Measurements from ENCODE around the gene C13orf42.

Gene C13orf42

GRCh38 chr13:51066091-51066831 is 44.8 kb downstream of the C13orf42 start:
- no peak overlapping the region for H3K4me3 Mint-ChIP-seq
- no peak overlapping the region for H3K27ac Mint-ChIP-seq
- H3K9me3 Mint-ChIP-seq, result no peaks in the 10 kb centered on the region
- H3K27me3 Mint-ChIP-seq (ENCODE audit: low read depth), result peaks cover 14% of the 10 kb centered on the region
- H3K36me3 Mint-ChIP-seq (ENCODE audit: low read depth), result no peaks in the 10 kb centered on the region
- H3K4me1 Mint-ChIP-seq (ENCODE audit: low read depth), result peaks cover 35% of the 10 kb centered on the region
- DNase-seq (ENCODE audit: low spot score), result no peak

- Mint-ChIP-seq H3K36me3 (ENCODE audit: low read depth) (no peaks in the 10 kb centered on the region), H3K4me1 (ENCODE audit: low read depth) (peaks cover 29% of the 10 kb centered on the region), H3K4me3 (no peak overlapping the region), H3K27ac (no peak overlapping the region), H3K27me3 (ENCODE audit: low read depth) (peaks cover 14% of the 10 kb centered on the region), H3K9me3 (no peaks in the 10 kb centered on the region)
- DNase-seq (ENCODE audit: low spot score), result no peak
Measured at GRCh38 chr13:51065372-51066090, 45.5 kb downstream of the C13orf42 start.

GRCh38 chr13:51064753-51065152 is 46.3 kb downstream of the C13orf42 start:
- Mint-ChIP-seq H3K27ac (no peak overlapping the region), H3K4me1 (ENCODE audit: low read depth) (peaks cover 22% of the 10 kb centered on the region), H3K4me3 (no peak overlapping the region), H3K27me3 (ENCODE audit: low read depth) (peaks cover 14% of the 10 kb centered on the region), H3K36me3 (ENCODE audit: low read depth) (no peaks in the 10 kb centered on the region), H3K9me3 (no peaks in the 10 kb centered on the region)
- no peak for DNase-seq (ENCODE audit: low spot score)

- DNase-seq (ENCODE audit: low spot score), result no peak
- Mint-ChIP-seq H3K9me3 (no peaks in the 10 kb centered on the region), H3K4me1 (ENCODE audit: low read depth) (peaks cover 17% of the 10 kb centered on the region), H3K27me3 (ENCODE audit: low read depth) (peaks cover 14% of the 10 kb centered on the region), H3K36me3 (ENCODE audit: low read depth) (no peaks in the 10 kb centered on the region), H3K4me3 (no peak overlapping the region), H3K27ac (no peak overlapping the region)
Measured at GRCh38 chr13:51063909-51064308, 47.2 kb downstream of the C13orf42 start.

GRCh38 chr13:51058461-51059167 is 52.5 kb downstream of the C13orf42 start:
- DNase-seq (ENCODE audit: low spot score), result no peak
- Mint-ChIP-seq H3K27ac (no peak overlapping the region), H3K4me3 (no peak overlapping the region), H3K4me1 (ENCODE audit: low read depth) (no peaks in the 10 kb centered on the region), H3K27me3 (ENCODE audit: low read depth) (peaks cover 10% of the 10 kb centered on the region), H3K9me3 (no peaks in the 10 kb centered on the region), H3K36me3 (ENCODE audit: low read depth) (no peaks in the 10 kb centered on the region)

- Mint-ChIP-seq H3K27ac (no peak overlapping the region), H3K9me3 (no peaks in the 10 kb centered on the region), H3K4me1 (ENCODE audit: low read depth) (no peaks in the 10 kb centered on the region), H3K36me3 (ENCODE audit: low read depth) (no peaks in the 10 kb centered on the region), H3K4me3 (no peak overlapping the region), H3K27me3 (ENCODE audit: low read depth) (peaks cover 8% of the 10 kb centered on the region)
- no peak for DNase-seq (ENCODE audit: low spot score)
Measured at GRCh38 chr13:51057906-51058305, 53.2 kb downstream of the C13orf42 start.

GRCh38 chr13:51057001-51057400 is 54.1 kb downstream of the C13orf42 start:
- H3K27ac Mint-ChIP-seq, result no peak overlapping the region
- no peak for DNase-seq (ENCODE audit: low spot score)
- no peak overlapping the region for H3K4me3 Mint-ChIP-seq
- H3K27me3 Mint-ChIP-seq (ENCODE audit: low read depth), result peaks cover 8% of the 10 kb centered on the region
- no peaks in the 10 kb centered on the region for H3K36me3 Mint-ChIP-seq (ENCODE audit: low read depth)
- no peaks in the 10 kb centered on the region for H3K4me1 Mint-ChIP-seq (ENCODE audit: low read depth)
- H3K9me3 Mint-ChIP-seq, result no peaks in the 10 kb centered on the region

- no peak for DNase-seq (ENCODE audit: low spot score)
- no peaks in the 10 kb centered on the region for H3K36me3 Mint-ChIP-seq (ENCODE audit: low read depth)
- H3K9me3 Mint-ChIP-seq, result no peaks in the 10 kb centered on the region
- no peak overlapping the region for H3K4me3 Mint-ChIP-seq
- peaks cover 16% of the 10 kb centered on the region for H3K27me3 Mint-ChIP-seq (ENCODE audit: low read depth)
- no peaks in the 10 kb centered on the region for H3K4me1 Mint-ChIP-seq (ENCODE audit: low read depth)
- no peak overlapping the region for H3K27ac Mint-ChIP-seq
Measured at GRCh38 chr13:51052581-51052980, 58.5 kb downstream of the C13orf42 start.

GRCh38 chr13:51050021-51050830 is 60.8 kb downstream of the C13orf42 start:
- no peak for DNase-seq (ENCODE audit: low spot score)
- H3K4me1 Mint-ChIP-seq (ENCODE audit: low read depth), result no peaks in the 10 kb centered on the region
- H3K27ac Mint-ChIP-seq, result no peak overlapping the region
- peaks cover 16% of the 10 kb centered on the region for H3K27me3 Mint-ChIP-seq (ENCODE audit: low read depth)
- no peak overlapping the region for H3K4me3 Mint-ChIP-seq
- no peaks in the 10 kb centered on the region for H3K36me3 Mint-ChIP-seq (ENCODE audit: low read depth)
- H3K9me3 Mint-ChIP-seq, result no peaks in the 10 kb centered on the region

GRCh38 chr13:51048616-51049015 is 62.5 kb downstream of the C13orf42 start:
- no peak overlapping the region for H3K27ac Mint-ChIP-seq
- H3K4me1 Mint-ChIP-seq (ENCODE audit: low read depth), result no peaks in the 10 kb centered on the region
- H3K4me3 Mint-ChIP-seq, result no peak overlapping the region
- DNase-seq (ENCODE audit: low spot score), result no peak
- H3K36me3 Mint-ChIP-seq (ENCODE audit: low read depth), result no peaks in the 10 kb centered on the region
- peaks cover 13% of the 10 kb centered on the region for H3K27me3 Mint-ChIP-seq (ENCODE audit: low read depth)
- no peaks in the 10 kb centered on the region for H3K9me3 Mint-ChIP-seq

- Mint-ChIP-seq H3K36me3 (ENCODE audit: low read depth) (no peaks in the 10 kb centered on the region), H3K4me3 (no peak overlapping the region), H3K27me3 (ENCODE audit: low read depth) (peaks cover 13% of the 10 kb centered on the region), H3K27ac (no peak overlapping the region), H3K9me3 (no peaks in the 10 kb centered on the region), H3K4me1 (ENCODE audit: low read depth) (no peaks in the 10 kb centered on the region)
- no peak for DNase-seq (ENCODE audit: low spot score)
Measured at GRCh38 chr13:51048166-51048461, 63.0 kb downstream of the C13orf42 start.

GRCh38 chr13:51047434-51048165 is 63.5 kb downstream of the C13orf42 start:
- peaks cover 12% of the 10 kb centered on the region for H3K27me3 Mint-ChIP-seq (ENCODE audit: low read depth)
- H3K4me1 Mint-ChIP-seq (ENCODE audit: low read depth), result no peaks in the 10 kb centered on the region
- no peak for DNase-seq (ENCODE audit: low spot score)
- no peaks in the 10 kb centered on the region for H3K36me3 Mint-ChIP-seq (ENCODE audit: low read depth)
- H3K4me3 Mint-ChIP-seq, result no peak overlapping the region
- H3K9me3 Mint-ChIP-seq, result no peaks in the 10 kb centered on the region
- no peak overlapping the region for H3K27ac Mint-ChIP-seq

GRCh38 chr13:51045451-51045850 is 65.6 kb downstream of the C13orf42 start:
- Mint-ChIP-seq H3K36me3 (ENCODE audit: low read depth) (no peaks in the 10 kb centered on the region), H3K27me3 (ENCODE audit: low read depth) (peaks cover 3% of the 10 kb centered on the region), H3K9me3 (no peaks in the 10 kb centered on the region), H3K27ac (no peak overlapping the region), H3K4me3 (no peak overlapping the region), H3K4me1 (ENCODE audit: low read depth) (no peaks in the 10 kb centered on the region)
- no peak for DNase-seq (ENCODE audit: low spot score)

Data from T-helper 2 cell treated with Interferon-gamma antibody and Interleukin-4, amounts not matched to agents 5 μg/mL and 100 μg/mL, for 36 hours (primary cell).